HepG2 (cell line): Measurements from ENCODE around the gene ATP5PF. TPM values are rescaled to one million over a fixed set of nuclear protein-coding genes. Genes with fewer than 3 reads are reported as not detected.
A peak's percentile ranks its signal among the peaks of the same experiment; 100 is the strongest.

ENCODE experiments used
- ATAC-seq: fragments of 200-7000 bp; cut with Tn5 transposase; 3 replicates; pipeline ENCODE4 v1.9.1; 2020; ENCODE audit warnings: mild to moderate bottlenecking, moderate library complexity
- BruUV-seq: library from RNA; stranded (reverse); fragments of 400-500 nt; replicated peaks from 2 replicates; lab custom pipeline; 2021; lab: Mats Ljungman, UMichigan
- CTCF ChIA-PET: fragments of 300-600 bp; formaldehyde crosslinking; extraction: SDS; loops from one replicate; lab custom pipeline; 2021; ENCODE audit warnings: low total read pairs, inconsistent platforms, low intra/inter-chr PET ratio; lab: Yijun Ruan, JAX
- POLR2A ChIA-PET: fragments of 350-600 bp; sonication (Branson Sonifier 250); formaldehyde crosslinking; loops from one replicate; lab custom pipeline; 2020; ENCODE audit warnings: antibody characterized with exemption, inconsistent platforms; lab: Yijun Ruan, JAX
- DNase-seq: peaks from one replicate; pipeline ENCODE4 v3.0.0-alpha.2; 2015; ENCODE audit warnings: low spot score
- FAIRE-seq: peaks from 3 replicates; lab custom pipeline; 2011; peaks lifted over from hg19 to GRCh38; lab: Jason Lieb, UNC
- H2AFZ ChIP-seq: one replicate; pipeline ENCODE4 v1.6.1; 2011; ENCODE audit warnings: low read length, inconsistent platforms
- H3K27ac ChIP-seq: fragments of 300-600 bp; 3 replicates; pipeline ENCODE4 v1.8.0; 2011; ENCODE audit warnings: mixed run types, mild to moderate bottlenecking, mixed read lengths, low read length, inconsistent platforms; ENCODE audit not compliant: insufficient read depth; ENCODE audit errors: extremely low read length
- H3K27me3 ChIP-seq, 2 experiments: fragments of 200-600 bp in 1 of 2; 2 replicates in 1 of 2; 3 replicates in 1 of 2; pipeline versions ENCODE4 v1.6.0 to v1.8.0; 2011; ENCODE audit warnings: low read length in 2 of 2, mild to moderate bottlenecking in 2 of 2, moderate library complexity in 2 of 2, inconsistent platforms in 1 of 2; ENCODE audit not compliant: insufficient read depth in 2 of 2, control insufficient read depth in 1 of 2
- H3K36me3 ChIP-seq, 2 experiments: fragments of 200-600 bp in 1 of 2; replicated peaks in 1 of 2; 2 replicates in 1 of 2; 3 replicates in 1 of 2; pipeline versions ENCODE4 v1.5.1 to v1.8.0; 2011; ENCODE audit warnings: low read length in 2 of 2, inconsistent platforms in 1 of 2; ENCODE audit not compliant: insufficient read depth in 2 of 2, control insufficient read depth in 1 of 2
- H3K4me1 ChIP-seq: 2 replicates; pipeline ENCODE4 v1.5.1; 2012; ENCODE audit warnings: low read length, inconsistent platforms; ENCODE audit not compliant: insufficient read depth
- H3K4me2 ChIP-seq: 2 replicates; pipeline ENCODE4 v1.6.0; 2011; ENCODE audit warnings: low read depth, low read length, inconsistent platforms
- H3K4me3 ChIP-seq, 3 experiments: fragments of 200-600 bp in 1 of 3; sonication (generic), shearing (Covaris generic) in 1 of 3; replicated peaks in 1 of 3; 2 replicates each; pipeline ENCODE4 v1.5.1; 2011 to 2016; ENCODE audit warnings: low read length in 3 of 3, inconsistent platforms in 2 of 3, low read depth in 2 of 3, mild to moderate bottlenecking in 2 of 3, control low read depth in 1 of 3, mixed read lengths in 1 of 3; ENCODE audit not compliant: insufficient read depth in 1 of 3
- H3K79me2 ChIP-seq: one replicate; pipeline ENCODE4 v1.6.1; 2011; ENCODE audit warnings: low read length, inconsistent platforms; ENCODE audit not compliant: insufficient read depth
- H3K9ac ChIP-seq: 2 replicates; pipeline ENCODE4 v1.6.0; 2011; ENCODE audit warnings: mild to moderate bottlenecking, low read depth, low read length, inconsistent platforms; ENCODE audit not compliant: insufficient read depth
- H3K9me3 ChIP-seq: 2 replicates; pipeline ENCODE4 v1.5.1; 2012; ENCODE audit warnings: mild to moderate bottlenecking, low read length
- H4K20me1 ChIP-seq: 2 replicates; pipeline ENCODE4 v1.6.0; 2011; ENCODE audit warnings: inconsistent platforms, mild to moderate bottlenecking, low read length, moderate library complexity; ENCODE audit not compliant: insufficient read depth
- CHD2 ChIP-seq: IDR thresholded peaks from 2 replicates; pipeline ENCODE4 v1.6.1; 2011; ENCODE audit warnings: low read depth, low read length, improper control_type of control experiment
- EEA1 ChIP-seq: sonication (generic); formaldehyde crosslinking; IDR thresholded peaks from 2 replicates; pipeline ENCODE4 v1.5.1; 2020; ENCODE audit warnings: mild to moderate bottlenecking, missing genetic modification reagents, borderline replicate concordance
- FOXA1 ChIP-seq, 2 experiments: fragments of 450-650 bp in 1 of 2; sonication (generic) in 1 of 2; formaldehyde crosslinking in 1 of 2; IDR thresholded peaks; 2 replicates each; pipeline versions ENCODE4 v1.4.0 to v1.6.1; 2016 to 2020; ENCODE audit warnings: missing genetic modification reagents in 1 of 2
- HMG20B ChIP-seq: conservative IDR thresholded peaks from 2 replicates; pipeline ENCODE4 v1.6.1; 2016; ENCODE audit warnings: missing genetic modification reagents, missing compliant biosample characterization
- IKZF1 ChIP-seq: fragments of 450-650 bp; IDR thresholded peaks from 2 replicates; pipeline ENCODE4 v1.7.1; 2016
- IRF1 ChIP-seq: sonication (generic); formaldehyde crosslinking; IDR thresholded peaks from 2 replicates; pipeline ENCODE4 v1.4.0; 2020; ENCODE audit warnings: low read depth, mild to moderate bottlenecking, missing genetic modification reagents
- MATR3 ChIP-seq: sonication (generic); formaldehyde crosslinking; IDR thresholded peaks from 2 replicates; pipeline ENCODE4 v1.4.0; 2020; ENCODE audit warnings: missing genetic modification reagents
- MEIS2 ChIP-seq: sonication (generic); formaldehyde crosslinking; IDR thresholded peaks from 2 replicates; pipeline ENCODE4 v1.9.0; 2021; ENCODE audit warnings: mild to moderate bottlenecking, missing genetic modification reagents
- PHF8 ChIP-seq: sonication (generic); formaldehyde crosslinking; IDR thresholded peaks from 2 replicates; pipeline ENCODE4 v1.5.0; 2020; ENCODE audit warnings: missing genetic modification reagents
- POLR2A ChIP-seq, 2 experiments: IDR thresholded peaks; 2 replicates each; pipeline ENCODE4 v1.6.1; 2011; ENCODE audit warnings: low read depth in 2 of 2, low read length in 2 of 2, mild to moderate bottlenecking in 1 of 2, moderate library complexity in 1 of 2; ENCODE audit not compliant: insufficient read depth in 1 of 2
- TAF1 ChIP-seq: sonication (generic); formaldehyde crosslinking; IDR thresholded peaks from 2 replicates; pipeline ENCODE4 v1.4.0; 2020; ENCODE audit warnings: missing genetic modification reagents
- ZBTB37 ChIP-seq: sonication (generic); formaldehyde crosslinking; IDR thresholded peaks from 2 replicates; pipeline ENCODE4 v1.4.0; 2020; ENCODE audit warnings: mild to moderate bottlenecking, missing genetic modification reagents
- ZBTB7A ChIP-seq: sonication (generic); formaldehyde crosslinking; IDR thresholded peaks from 2 replicates; pipeline ENCODE4 v1.8.0; 2022; ENCODE audit warnings: mild to moderate bottlenecking, missing genetic modification reagents
- ZFP90 ChIP-seq: sonication (generic); formaldehyde crosslinking; IDR thresholded peaks from 2 replicates; pipeline ENCODE4 v1.8.0; 2022; ENCODE audit warnings: missing genetic modification reagents, mild to moderate bottlenecking, inconsistent platforms, borderline replicate concordance
- ZMYM4 ChIP-seq: sonication (generic); formaldehyde crosslinking; IDR thresholded peaks from 2 replicates; pipeline ENCODE4 v1.8.1; 2023; ENCODE audit warnings: mild to moderate bottlenecking, missing genetic modification reagents
- ZNF136 ChIP-seq: sonication (generic); formaldehyde crosslinking; IDR thresholded peaks from 2 replicates; pipeline ENCODE4 v1.8.1; 2022; ENCODE audit warnings: low read depth, mild to moderate bottlenecking, moderate library complexity, missing genetic modification reagents
- ZNF17 ChIP-seq: sonication (generic); formaldehyde crosslinking; IDR thresholded peaks from 2 replicates; pipeline ENCODE4 v1.5.0; 2020; ENCODE audit warnings: mild to moderate bottlenecking, missing genetic modification reagents
- ZNF33A ChIP-seq: sonication (generic); formaldehyde crosslinking; IDR thresholded peaks from 2 replicates; pipeline ENCODE4 v1.5.1; 2020; ENCODE audit warnings: missing genetic modification reagents, mild to moderate bottlenecking, moderate library complexity, borderline replicate concordance
- ZNF563 ChIP-seq: sonication (generic); formaldehyde crosslinking; IDR thresholded peaks from 2 replicates; pipeline ENCODE4 v1.8.0; 2022; ENCODE audit warnings: mild to moderate bottlenecking, moderate library complexity, missing genetic modification reagents
- ZNF660 ChIP-seq: sonication (generic); formaldehyde crosslinking; IDR thresholded peaks from 2 replicates; pipeline ENCODE4 v1.5.1; 2020; ENCODE audit warnings: mild to moderate bottlenecking, low read depth, missing genetic modification reagents, borderline replicate concordance
- ZNF709 ChIP-seq: sonication (generic); formaldehyde crosslinking; IDR thresholded peaks from 2 replicates; pipeline ENCODE4 v1.5.0; 2020; ENCODE audit warnings: mild to moderate bottlenecking, missing genetic modification reagents
- ZNF773 ChIP-seq: sonication (generic); formaldehyde crosslinking; IDR thresholded peaks from 2 replicates; pipeline ENCODE4 v1.4.0; 2020; ENCODE audit warnings: missing genetic modification reagents, borderline replicate concordance
- WGBS: methylation state at CpG from one replicate; pipeline ENCODE4 v1.1.6; 2017; ENCODE audit warnings: low lambda C conversion rate; 5-methylcytosine and 5-hydroxymethylcytosine counted together
- in situ Hi-C: cut with HindIII; loops from 2 replicates; pipeline ENCODE4 v1.10.0; 2017; ENCODE audit warnings: low pct_unique_long_range_greater_than_20kb; ENCODE audit not compliant: extremely low pct_ligation_motif_present
- intact Hi-C: fragments of 100-400 bp; cut with micrococcal nuclease; formaldehyde crosslinking; loops from one replicate; pipeline ENCODE4 v1.10.0; 2022; ENCODE audit not compliant: unreplicated experiment
- polyA plus RNA-seq, 8 experiments: library from polyadenylated mRNA; depleted of rRNA in 3 of 8; stranded (reverse) in 7 of 8; unstranded in 1 of 8; fragments of >200 nt; fragmentation: Illumina TruSeq in 4 of 8; extraction: Trizol in 4 of 8; gene quantifications; 2 replicates each; pipeline versions ENCODE4 v1.2.1 to v1.2.3, GENCODE V29; 2011 to 2016; ENCODE audit warnings: low read depth in 4 of 8, missing spikeins in 1 of 8, mixed read lengths in 1 of 8; ENCODE audit not compliant: insufficient read depth in 1 of 8
- total RNA-seq, 5 experiments: library from RNA; depleted of rRNA; stranded (reverse); fragments of >200 nt; fragmentation: Illumina TruSeq; extraction: Trizol; gene quantifications; 2 replicates each; pipeline ENCODE4 v1.2.3, GENCODE V29; 2016; ENCODE audit warnings: low read depth in 1 of 5

Gene ATP5PF
- total and polyA plus RNA-seq, 2 of the 13 experiments (the other 11 are each of a cell fraction or from before 2014, with no cell fraction given) = 131 to 157 TPM

- no peak for TF ChIP-seq MEIS2 (CRISPR knock-in tag)
- no peak for TF ChIP-seq ZBTB7A (CRISPR knock-in tag)
- TF ChIP-seq CHD2 = peak; percentile 65
- no peak for TF ChIP-seq ZNF773 (CRISPR knock-in tag)
- TF ChIP-seq POLR2A (IDR thresholded peaks at IDR 0.05; ENCODE audit: insufficient read depth in 1 of 2, low read depth in 2 of 2, low read length in 2 of 2) = peak; percentile 5 to 71; a peak in 3 of 4 replicates
- TF ChIP-seq ZNF17 (CRISPR knock-in tag) = no peak
- no peak for TF ChIP-seq TAF1 (CRISPR knock-in tag)
These were observed 1.2 kb upstream of the ATP5PF start (continued) for GRCh38 chr21:25735646-25736597.

GRCh38 chr21:25734654-25734903, 125 bp downstream of the ATP5PF start:
- CTCF ChIA-PET = interaction anchor here (1.6 kb wide), 1 partner anchor 67 kb away, joined by 5 read pairs; no protein-coding TSS in a partner anchor
- H3K27me3 ChIP-seq = no peaks in the 10 kb centered on the region; a peak in 1 of 5 replicates
- DNase-seq = no peak
- peaks cover 2 to 11% of the 10 kb centered on the region in 2 experiments; a peak in 4 of 5 replicates for H3K36me3 ChIP-seq
- POLR2A ChIA-PET = interaction anchor here (1.4 to 2.2 kb wide), 3 partner anchors 13 to 128 kb away, joined by 6 to 9 read pairs (median 8); no protein-coding TSS in a partner anchor
- no peak for ATAC-seq
- H3K27ac ChIP-seq = peak overlapping the region; percentile 100
- 0% methylated on average over 4 of the region's 10 CpGs for WGBS
- H3K4me2 ChIP-seq = peak overlapping the region; percentile 92
- no peak for FAIRE-seq
- peaks cover 71% of the 10 kb centered on the region for H3K79me2 ChIP-seq
- no peak overlapping the region for H2AFZ ChIP-seq
- peaks cover 32% of the 10 kb centered on the region for H3K4me1 ChIP-seq
- in situ Hi-C loops (loop anchor here (5.0 kb wide), 1 partner anchor 127 kb away; the partner anchor contains the start of gene MRPL39), intact Hi-C loops (loop anchor here (5.0 kb wide), 1 partner anchor 263 kb away; no protein-coding TSS in a partner anchor)
- H3K9me3 ChIP-seq = no peaks in the 10 kb centered on the region
- H3K9ac ChIP-seq = peak overlapping the region; percentile 100
- no TSS peak for BruUV-seq
- H3K4me3 ChIP-seq = peak overlapping the region; percentile 72 to 96 (median 83)
- H4K20me1 ChIP-seq = peaks cover 16% of the 10 kb centered on the region; the same call in 1 of the 2 replicates
- TF ChIP-seq MATR3 (CRISPR knock-in tag) (no peak), POLR2A (IDR thresholded peaks at IDR 0.05; ENCODE audit: insufficient read depth in 1 of 2, low read depth in 2 of 2, low read length in 2 of 2) (peak; percentile 83 to 88), ZFP90 (no peak), ZNF660 (CRISPR knock-in tag) (no peak), ZMYM4 (no peak), EEA1 (CRISPR knock-in tag) (peak; percentile 58; the same call in 1 of the 2 replicates), ZNF563 (CRISPR knock-in tag) (peak; percentile 38; the same call in 1 of the 2 replicates), IRF1 (CRISPR knock-in tag) (no peak), FOXA1 (IDR thresholded peaks at IDR 0.05) (no peak), FOXA1 (CRISPR knock-in tag; IDR thresholded peaks at IDR 0.05) (no peak), ZNF33A (no peak), PHF8 (CRISPR knock-in tag) (peak; percentile 51; the same call in 1 of the 2 replicates), HMG20B (CRISPR knock-in tag) (no peak), ZBTB37 (CRISPR knock-in tag) (no peak), IKZF1 (no peak), ZNF136 (CRISPR knock-in tag) (no peak), ZNF709 (CRISPR knock-in tag) (peak; percentile 36; the same call in 1 of the 2 replicates)
